ENCODE data around the gene SLC9A4.

The SLC9A4 gene

DNA sequence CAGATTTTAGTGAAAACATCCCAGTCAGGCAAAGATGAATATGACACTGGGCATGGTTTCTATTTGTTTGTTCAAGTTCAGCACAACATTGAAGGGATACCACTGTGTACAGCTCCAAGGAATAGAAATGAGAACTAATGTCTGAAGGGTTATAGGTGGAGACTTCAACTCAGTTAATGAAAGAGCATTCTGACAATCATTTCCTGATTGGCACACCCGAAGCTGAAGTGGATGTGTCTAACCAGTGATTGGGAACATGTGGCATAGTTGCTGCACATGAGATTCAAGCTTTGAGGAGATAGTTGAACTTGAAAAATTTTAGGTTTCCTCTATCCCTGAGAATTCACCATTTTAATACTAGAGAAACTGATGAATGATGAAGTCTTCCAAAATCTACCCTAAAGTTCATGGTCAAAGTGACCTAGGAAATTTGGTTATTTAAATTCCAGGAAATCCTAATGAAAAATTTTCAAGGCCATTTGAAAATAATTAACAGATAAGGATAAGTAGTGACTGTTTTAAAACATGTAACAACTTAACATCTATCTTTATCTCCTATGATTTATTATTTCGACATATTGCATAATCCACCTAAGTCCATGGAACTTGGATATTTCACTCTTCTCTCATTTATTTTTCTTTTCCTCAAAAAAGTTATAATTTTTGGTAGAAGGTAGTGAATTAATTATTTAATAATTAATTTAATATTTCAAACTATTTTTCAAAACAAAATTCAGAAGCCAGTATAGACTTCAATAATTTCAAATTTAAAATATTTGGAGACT, 38.0 kb downstream of the SLC9A4 start:
- no peak overlapping the region for H3K4me3 ChIP-seq (replicated peaks; ENCODE audit: low read depth, low read length)
- H3K27me3 ChIP-seq (replicated peaks; ENCODE audit: control insufficient read depth, insufficient read depth, low read length): no peaks in the 10 kb centered on the region; the same call in 1 of the 2 replicates
- H3K36me3 ChIP-seq (ENCODE audit: control insufficient read depth, insufficient read depth, low read length): no peaks in the 10 kb centered on the region
- DNase-seq (ENCODE audit: extremely low read depth, insufficient read length): no peak
- TF ChIP-seq CTCF (IDR thresholded peaks at IDR 0.05; ENCODE audit: insufficient read depth, low read length, poor library complexity, severe bottlenecking): no peak

GRCh38 chr2:102512161-102512560, 39.1 kb downstream of the SLC9A4 start:
- TF ChIP-seq CTCF (IDR thresholded peaks at IDR 0.05; ENCODE audit: insufficient read depth, low read length, poor library complexity, severe bottlenecking): no peak
- H3K4me3 ChIP-seq (replicated peaks; ENCODE audit: low read depth, low read length): no peak overlapping the region
- no peaks in the 10 kb centered on the region for H3K36me3 ChIP-seq (ENCODE audit: control insufficient read depth, insufficient read depth, low read length)
- DNase-seq (ENCODE audit: extremely low read depth, insufficient read length): no peak
- H3K27me3 ChIP-seq (replicated peaks; ENCODE audit: control insufficient read depth, insufficient read depth, low read length): no peaks in the 10 kb centered on the region; the same call in 1 of the 2 replicates

DNA sequence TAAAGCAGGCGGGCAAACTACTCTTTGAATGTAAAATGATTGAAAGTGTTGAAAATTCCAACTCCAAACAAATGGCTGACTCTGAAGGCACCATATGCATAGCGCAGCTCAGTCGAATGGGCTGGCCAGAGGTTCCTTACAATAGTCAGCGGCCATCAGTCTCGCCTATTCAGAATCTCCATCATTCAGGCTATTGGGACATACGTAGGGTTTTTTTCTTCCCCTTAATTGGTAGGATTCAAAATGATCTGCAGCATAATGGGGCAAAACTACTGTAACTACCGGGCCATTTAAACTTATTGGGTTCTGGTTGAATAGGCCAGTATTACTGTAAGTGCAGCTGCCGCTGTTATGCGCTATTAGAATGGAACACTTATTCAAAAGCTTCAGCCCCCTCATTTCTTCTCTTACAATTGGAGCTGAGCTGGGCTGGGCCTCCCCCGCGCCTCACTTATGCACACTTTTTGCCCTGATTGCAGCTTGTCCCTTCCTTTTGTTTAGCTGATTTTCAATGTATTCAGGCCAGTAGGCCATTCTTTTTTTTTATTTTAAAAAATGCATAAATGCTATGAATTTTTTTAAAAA, 40.4 kb downstream of the SLC9A4 start:
- no peak for TF ChIP-seq CTCF (IDR thresholded peaks at IDR 0.05; ENCODE audit: insufficient read depth, low read length, poor library complexity, severe bottlenecking)
- H3K27me3 ChIP-seq (replicated peaks; ENCODE audit: control insufficient read depth, insufficient read depth, low read length): no peaks in the 10 kb centered on the region; the same call in 1 of the 2 replicates
- no peak overlapping the region for H3K4me3 ChIP-seq (replicated peaks; ENCODE audit: low read depth, low read length)
- no peaks in the 10 kb centered on the region for H3K36me3 ChIP-seq (ENCODE audit: control insufficient read depth, insufficient read depth, low read length)
- no peak for DNase-seq (ENCODE audit: extremely low read depth, insufficient read length)

GRCh38 chr2:102514061-102514785, 41.2 kb downstream of the SLC9A4 start:
- no peak for DNase-seq (ENCODE audit: extremely low read depth, insufficient read length)
- no peaks in the 10 kb centered on the region for H3K36me3 ChIP-seq (ENCODE audit: control insufficient read depth, insufficient read depth, low read length)
- no peaks in the 10 kb centered on the region; the same call in 1 of the 2 replicates for H3K27me3 ChIP-seq (replicated peaks; ENCODE audit: control insufficient read depth, insufficient read depth, low read length)
- no peak overlapping the region for H3K4me3 ChIP-seq (replicated peaks; ENCODE audit: low read depth, low read length)
- no peak for TF ChIP-seq CTCF (IDR thresholded peaks at IDR 0.05; ENCODE audit: insufficient read depth, low read length, poor library complexity, severe bottlenecking)

GRCh38 chr2:102515851-102516250, 42.8 kb downstream of the SLC9A4 start:
- H3K27me3 ChIP-seq (replicated peaks; ENCODE audit: control insufficient read depth, insufficient read depth, low read length): no peaks in the 10 kb centered on the region; the same call in 1 of the 2 replicates
- no peak for TF ChIP-seq CTCF (IDR thresholded peaks at IDR 0.05; ENCODE audit: insufficient read depth, low read length, poor library complexity, severe bottlenecking)
- no peak for DNase-seq (ENCODE audit: extremely low read depth, insufficient read length)
- H3K36me3 ChIP-seq (ENCODE audit: control insufficient read depth, insufficient read depth, low read length): no peaks in the 10 kb centered on the region
- no peak overlapping the region for H3K4me3 ChIP-seq (replicated peaks; ENCODE audit: low read depth, low read length)

All from GM06990 (cell line).